GM21528 (cell line): Measurements from ENCODE around the gene DPEP2.
A peak's percentile ranks its signal among the peaks of the same experiment; 100 is the strongest.
"Not testable (repeated sequence)": the region's sequence is repeated elsewhere in the genome, so short reads cannot be mapped to it uniquely, and the experiment has no call there.

Experiments
- ATAC-seq: cut with Tn5 transposase; IDR thresholded peaks from one replicate; pipeline ENCODE4 v1.9.1; 2021; ENCODE audit warnings: mild to moderate bottlenecking, moderate library complexity; ENCODE audit not compliant: unreplicated experiment, low FRiP score

The DPEP2 gene

GRCh38 chr16:68009157-68009735, 10.0 kb upstream of the DPEP2 start:
- no peak for ATAC-seq

DNA sequence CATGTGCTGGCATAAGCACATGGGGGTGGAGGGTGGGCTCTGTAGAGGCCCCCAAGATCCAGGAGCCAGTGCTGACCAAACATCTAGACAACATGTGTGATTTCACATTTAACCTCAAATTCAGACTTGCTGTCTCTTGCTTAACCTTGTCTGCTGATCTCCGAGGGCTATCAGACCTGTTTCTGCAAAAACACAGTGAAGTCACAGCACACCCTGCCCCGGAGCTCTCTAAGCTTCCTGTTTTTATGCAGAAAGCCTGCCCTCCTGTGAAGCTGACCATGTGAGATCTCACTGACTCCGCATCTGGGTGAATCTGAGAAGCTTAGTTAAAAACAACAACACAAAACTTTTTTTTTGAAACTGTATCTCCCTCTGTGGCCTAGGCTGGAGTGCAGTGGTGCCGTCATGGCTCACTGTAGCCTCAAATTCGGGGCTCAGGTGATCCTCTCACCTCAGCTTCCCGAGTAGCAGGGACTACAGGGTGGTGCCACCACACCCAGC, 6.6 kb upstream of the DPEP2 start:
- ATAC-seq, result no peak

DNA sequence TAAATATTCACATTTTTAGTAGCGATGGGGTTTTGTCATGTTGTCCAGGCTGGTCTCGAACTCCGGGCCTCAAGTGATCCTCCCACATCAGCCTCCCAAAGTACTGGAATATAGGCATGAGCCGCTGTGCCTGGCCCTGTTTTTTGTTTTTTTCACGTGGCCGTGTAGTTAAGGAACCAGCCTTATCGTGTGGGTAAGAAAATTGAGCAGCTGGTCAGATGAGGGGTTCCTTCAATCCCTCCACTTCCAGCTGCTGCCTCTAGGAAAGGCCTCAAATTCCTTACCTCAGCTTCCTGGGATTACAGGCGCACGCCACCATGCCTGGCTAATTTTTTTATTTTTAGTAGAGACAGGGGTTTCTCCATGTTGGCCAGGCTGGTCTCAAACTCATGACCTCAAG, 5.9 kb upstream of the DPEP2 start:
- no peak for ATAC-seq

- no peak for ATAC-seq
Measured at GRCh38 chr16:68003031-68003430, 3.7 kb upstream of the DPEP2 start.

DNA sequence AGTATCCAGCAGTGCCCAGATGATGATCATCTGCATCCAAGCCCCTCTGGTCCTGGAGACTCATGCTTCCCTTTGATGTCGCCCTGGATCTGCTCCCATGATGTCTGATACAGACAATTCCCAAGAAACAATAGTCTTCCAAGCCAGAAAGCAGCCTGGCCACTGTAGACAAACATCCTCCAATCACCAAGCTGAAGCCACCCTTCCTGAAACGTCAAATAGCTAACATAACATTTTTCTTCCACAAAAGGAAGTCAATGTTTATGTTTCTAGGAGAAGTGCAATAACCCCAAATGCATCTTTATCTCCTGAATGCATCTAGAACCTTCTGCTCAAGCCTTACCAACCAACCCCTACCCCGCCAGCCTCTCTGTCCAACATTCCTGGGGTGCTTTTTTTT, 1.2 kb upstream of the DPEP2 start:
- ATAC-seq, result no peak

DNA sequence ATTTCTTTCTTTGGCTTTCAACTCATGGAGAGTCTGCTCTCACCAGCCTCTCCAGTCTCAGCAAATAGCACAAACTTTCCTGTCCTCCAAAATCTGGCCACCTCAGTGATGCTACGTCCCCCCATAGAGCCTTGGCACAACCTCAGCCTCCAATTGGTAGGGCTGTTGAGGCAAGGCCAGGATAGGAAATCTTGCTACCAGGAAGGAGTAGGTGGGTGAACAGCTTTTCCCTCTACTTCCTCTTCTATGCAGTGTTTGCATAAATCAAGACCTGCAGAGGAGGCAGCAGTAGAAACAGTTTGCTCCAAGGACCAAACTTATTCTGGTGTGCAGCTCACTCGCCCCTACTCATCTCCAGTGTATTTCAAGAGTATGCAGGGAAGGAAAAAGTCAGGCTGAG, 701 bp upstream of the DPEP2 start:
- ATAC-seq, result no peak

DNA sequence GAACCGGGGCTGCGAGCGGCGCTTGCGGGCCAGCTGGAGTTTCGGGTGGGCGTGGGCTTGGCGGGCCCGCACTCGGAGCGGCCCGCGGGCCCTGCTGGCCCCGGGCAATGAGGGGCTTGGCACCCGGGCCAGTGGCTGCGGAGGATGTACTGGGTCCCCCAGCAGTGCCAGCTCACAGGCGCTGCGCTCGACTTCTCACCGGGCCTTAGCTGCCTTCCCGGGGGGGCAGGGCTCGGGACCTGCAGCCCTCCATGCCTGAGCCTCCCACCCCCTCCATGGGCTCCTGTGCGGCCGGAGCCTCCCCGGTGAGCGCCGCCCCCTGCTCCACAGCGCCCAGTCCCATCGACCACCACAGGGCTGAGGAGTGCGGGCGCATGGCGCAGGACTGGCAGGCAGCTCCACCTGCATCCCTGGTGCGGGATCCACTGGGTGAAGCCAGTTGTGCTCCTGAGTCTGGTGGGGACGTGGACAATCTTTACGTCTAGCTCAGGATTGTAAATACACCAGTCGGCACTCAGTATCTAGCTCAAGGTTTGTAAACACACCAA, 979 bp downstream of the DPEP2 start:
- ATAC-seq, result not testable (repeated sequence)

- no peak for ATAC-seq
Measured at GRCh38 chr16:67996666-67997065, 2.6 kb downstream of the DPEP2 start.

DNA sequence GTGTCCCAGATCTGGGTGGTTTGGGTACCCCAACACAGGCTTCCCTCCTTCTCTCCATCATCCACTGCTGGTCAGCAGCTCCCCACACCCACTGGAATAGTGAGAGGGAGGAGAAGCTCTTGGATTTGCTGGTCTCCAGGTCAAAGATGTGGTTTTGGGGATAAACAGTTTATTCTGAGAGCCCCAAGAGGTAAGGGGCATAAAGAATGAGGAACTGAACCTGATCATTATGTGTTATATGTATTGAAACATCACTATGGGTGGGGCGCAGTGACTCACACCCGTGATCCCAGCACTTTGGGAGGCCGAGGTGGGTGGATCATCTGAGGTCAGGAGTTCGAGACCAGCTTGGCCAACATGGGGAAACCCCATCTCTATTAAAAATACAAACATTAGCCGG, 3.9 kb downstream of the DPEP2 start:
- ATAC-seq, result no peak

DNA sequence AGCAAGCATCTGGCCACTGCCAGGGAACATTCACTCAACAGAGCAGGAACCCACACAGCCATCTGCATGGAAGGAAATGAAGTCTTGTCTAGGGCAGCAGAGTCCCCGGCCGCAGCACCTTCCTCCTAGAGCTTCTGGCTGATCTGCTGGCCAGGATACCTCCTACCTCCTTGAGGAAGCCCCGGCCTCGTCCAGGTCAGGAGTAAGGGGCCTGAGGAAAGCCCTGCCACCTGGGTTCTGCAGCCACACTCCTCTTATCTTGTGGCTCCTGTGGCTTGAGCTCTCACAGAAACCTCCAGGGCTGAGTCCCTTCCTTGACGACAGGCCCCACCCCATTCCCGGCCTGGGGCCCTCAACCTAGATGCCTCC, 5.3 kb downstream of the DPEP2 start:
- not testable (repeated sequence) for ATAC-seq

DNA sequence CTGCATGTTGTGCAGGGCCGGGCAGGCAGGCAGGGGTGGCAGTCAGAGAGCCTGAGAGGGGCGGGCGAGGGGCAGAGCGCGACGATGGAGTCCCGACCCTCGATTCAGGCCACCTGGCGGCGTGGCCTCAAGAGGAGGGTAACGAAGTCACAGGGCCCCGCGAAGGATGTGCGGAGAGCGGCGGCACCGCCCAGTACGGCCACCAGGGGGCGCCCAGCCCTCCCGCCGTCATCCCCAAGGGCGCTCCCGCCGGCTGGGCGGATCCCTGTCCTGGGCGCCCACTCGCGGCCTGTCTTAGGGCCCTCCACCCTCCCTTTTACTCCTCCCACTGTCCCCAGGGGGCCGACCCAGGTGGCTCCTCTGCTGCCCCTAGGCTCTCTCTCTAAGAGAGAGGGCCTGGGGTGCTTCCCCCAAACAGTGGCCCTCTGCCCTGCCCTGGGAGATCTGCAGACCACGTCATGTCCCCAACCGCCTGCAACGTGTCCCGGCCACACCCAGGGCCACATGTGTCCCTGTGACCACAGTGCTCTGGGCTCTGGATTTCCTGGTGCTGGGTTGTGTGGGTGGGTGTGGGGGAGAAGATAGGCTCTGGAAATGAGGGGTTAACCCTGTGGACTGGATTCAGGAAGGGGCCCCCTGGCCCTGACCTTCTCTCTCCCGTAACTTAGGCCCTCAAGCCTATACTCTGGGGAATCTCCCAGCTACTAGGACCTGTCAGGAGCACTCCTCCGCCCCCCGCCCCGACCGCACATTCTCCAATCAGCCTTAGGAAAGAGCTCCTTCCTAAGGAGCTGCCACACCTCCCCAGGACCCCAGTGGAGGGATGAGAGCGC, 5.9 kb downstream of the DPEP2 start:
- peak; percentile 83 for ATAC-seq

- ATAC-seq, result no peak
Measured at GRCh38 chr16:67992661-67993206, 6.5 kb downstream of the DPEP2 start.

DNA sequence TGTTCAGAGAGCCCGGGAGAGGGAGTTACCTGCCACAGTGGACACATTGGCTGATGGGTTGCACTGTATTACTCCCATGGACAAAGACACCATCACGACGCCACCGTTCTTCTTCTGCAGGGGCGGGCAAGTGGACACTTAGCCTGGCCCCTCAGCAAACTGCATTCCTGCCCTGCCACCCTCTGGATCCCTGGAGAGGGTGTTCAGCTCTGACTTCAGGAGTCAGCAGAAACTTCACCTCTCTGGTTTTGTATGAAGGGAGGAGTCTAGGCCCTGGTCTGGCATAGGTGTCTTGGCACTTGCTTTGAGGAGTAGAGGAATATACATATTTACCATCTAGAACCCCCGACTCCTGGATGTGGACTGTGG, 9.3 kb downstream of the DPEP2 start:
- ATAC-seq, result no peak

DNA sequence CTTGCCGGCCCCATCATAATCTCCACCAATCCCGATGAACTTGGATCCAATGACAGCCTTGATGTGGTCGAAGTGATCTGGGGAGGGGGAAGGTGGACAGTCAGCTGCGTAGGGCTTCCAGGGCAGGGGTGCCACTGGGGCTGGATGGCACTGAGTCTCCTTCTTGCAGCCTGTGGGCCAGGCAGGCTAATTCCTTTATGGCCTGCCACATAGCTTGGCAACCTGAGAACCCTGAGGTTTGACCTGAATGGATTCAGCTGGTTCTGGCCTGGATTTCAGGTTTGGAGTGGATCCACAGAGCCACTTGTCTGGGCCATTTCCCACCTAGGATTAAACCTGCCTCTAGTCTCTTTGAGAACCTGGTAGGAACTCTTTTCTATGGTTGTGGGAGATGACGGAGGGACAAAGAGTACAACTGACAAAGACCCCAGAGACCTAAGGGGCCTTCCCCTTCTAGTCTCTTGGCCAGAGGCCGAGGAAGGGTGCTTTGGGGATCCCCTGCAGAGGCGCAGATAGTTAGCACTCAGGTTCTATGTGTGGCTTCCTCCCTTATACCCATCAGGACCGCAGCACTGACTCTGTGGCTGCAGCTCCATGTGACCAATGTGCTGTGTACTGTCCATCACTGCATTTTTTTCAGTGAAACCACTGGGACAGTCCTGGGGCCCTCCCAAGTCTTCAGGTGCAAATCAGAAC, 9.8 kb downstream of the DPEP2 start:
- no peak for ATAC-seq

DNA sequence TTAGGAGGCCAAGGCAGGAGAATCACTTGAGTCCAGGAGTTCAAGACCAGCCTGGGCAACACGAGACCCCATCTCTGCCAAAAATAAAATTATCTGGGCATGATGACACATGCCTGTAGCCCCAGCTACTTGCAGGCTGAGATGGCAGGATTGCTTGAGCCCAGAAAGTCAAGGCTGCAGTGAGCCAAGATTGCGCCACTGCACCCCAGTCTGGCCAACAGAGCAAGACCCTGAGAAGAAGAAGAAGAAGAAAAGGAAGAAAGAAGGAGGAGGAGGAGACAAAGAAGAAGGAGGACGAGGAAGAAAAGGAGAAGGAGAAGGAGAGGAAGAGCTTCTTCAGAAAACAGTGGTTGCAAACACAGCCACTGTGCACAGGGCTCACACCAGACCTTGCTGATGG, 10.6 kb downstream of the DPEP2 start:
- no peak for ATAC-seq

DNA sequence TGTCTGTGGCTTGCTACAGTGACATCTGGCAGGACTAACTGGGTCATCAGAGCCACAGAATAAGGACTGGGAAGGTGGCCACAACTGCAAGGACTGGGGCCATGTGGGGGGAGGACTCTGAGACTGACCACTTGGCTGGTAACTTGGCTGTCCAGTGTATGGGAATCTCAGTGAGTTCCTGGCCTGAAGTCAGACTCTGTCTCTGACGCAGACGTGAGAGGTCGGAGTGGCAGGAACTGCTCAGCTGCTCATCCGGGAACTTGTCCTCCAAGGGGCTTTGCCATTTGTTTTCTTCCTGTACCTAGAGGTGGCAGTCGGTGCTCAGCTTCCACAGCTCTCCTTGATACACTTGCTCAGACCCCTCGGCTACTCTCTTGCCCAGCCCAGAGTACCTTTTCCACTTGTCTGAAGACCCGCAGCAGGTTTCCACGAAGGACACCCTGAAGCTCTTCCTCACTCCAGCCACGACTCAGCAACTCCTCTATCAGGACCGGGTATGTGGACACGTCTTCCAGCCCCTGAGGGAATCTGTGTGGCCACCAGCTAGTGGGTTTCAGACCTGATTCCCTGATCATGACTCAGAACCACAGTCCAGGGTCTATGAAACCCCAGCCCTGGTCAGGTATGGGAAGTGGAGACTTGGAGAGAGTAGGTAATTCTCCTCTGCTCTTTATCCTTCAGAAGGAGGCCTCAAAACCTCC, 11.7 kb downstream of the DPEP2 start:
- ATAC-seq, result no peak

GRCh38 chr16:67986949-67987348, 12.3 kb downstream of the DPEP2 start:
- ATAC-seq, result no peak

DNA sequence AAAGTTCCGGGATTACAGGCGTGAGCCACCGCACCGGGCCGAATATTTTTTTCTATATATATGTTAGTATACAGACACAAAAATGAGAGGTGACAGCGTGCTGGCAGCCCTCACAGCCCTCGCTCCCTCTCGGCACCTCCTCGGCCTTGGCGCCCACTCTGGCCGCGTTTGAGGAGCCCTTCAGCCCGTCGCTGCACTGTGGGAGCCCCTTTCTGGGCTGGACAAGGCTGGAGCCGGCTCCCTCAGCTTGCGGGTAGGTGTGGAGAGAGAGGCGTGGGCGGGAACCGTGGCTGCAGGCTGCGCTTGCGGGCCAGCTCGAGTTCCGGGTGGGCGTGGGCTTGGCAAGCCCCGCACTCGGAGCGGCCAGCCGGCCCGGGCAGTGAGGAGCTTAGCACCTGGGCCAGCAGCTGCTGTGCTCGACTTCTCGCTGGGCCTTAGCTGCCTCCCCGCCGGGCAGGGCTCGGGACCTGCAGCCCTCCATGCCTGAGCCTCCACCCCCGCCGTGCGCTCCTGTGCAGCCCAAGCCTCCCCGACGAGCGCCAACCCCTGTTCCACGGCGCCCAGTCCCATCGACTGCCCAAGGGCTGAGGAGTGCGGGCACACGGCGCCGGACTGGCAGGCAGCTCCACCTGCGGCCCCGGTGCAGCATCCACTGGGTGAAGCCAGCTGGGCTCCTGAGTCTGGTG, 17.1 kb downstream of the DPEP2 start:
- ATAC-seq, result no peak

- no peak for ATAC-seq
Measured at GRCh38 chr16:67979955-67980678, 19.2 kb downstream of the DPEP2 start, which contains the start of gene DPEP3. TSS of gene DPEP3 (minus strand) at chr16:67980499. CDS start at chr16:67980380, 119 bp downstream.
